GM12872 (cell line): Measurements from ENCODE around the gene DGUOK.

Experiments used
- TF ChIP-seq, protein P1 (sequence below): IDR thresholded peaks from 3 replicates; pipeline ENCODE4 v1.5.1; 2011; ENCODE audit warnings: low read depth, mild to moderate bottlenecking, low read length, moderate library complexity; ENCODE audit not compliant: insufficient read depth

The DGUOK gene

DNA sequence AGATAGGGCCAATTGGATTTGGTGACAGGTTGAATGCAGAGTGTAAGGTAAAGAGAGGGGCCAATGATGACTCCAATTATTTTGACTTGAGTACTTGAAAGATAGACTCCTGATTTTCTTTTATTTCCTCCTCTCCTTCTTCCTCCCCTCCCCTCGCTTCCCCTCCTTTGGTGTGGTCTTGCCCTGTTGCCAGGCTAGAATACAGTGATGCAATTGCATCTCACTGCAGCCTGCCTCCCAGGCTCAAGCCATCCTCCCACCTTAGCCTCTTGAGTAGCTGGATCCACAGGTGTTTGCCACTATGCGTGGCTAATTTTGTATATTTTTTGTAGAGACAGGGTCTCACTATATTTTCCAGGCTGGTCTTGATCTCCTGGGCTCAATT is 2.3 kb downstream of the DGUOK start:
- TF ChIP-seq, protein P1, sequence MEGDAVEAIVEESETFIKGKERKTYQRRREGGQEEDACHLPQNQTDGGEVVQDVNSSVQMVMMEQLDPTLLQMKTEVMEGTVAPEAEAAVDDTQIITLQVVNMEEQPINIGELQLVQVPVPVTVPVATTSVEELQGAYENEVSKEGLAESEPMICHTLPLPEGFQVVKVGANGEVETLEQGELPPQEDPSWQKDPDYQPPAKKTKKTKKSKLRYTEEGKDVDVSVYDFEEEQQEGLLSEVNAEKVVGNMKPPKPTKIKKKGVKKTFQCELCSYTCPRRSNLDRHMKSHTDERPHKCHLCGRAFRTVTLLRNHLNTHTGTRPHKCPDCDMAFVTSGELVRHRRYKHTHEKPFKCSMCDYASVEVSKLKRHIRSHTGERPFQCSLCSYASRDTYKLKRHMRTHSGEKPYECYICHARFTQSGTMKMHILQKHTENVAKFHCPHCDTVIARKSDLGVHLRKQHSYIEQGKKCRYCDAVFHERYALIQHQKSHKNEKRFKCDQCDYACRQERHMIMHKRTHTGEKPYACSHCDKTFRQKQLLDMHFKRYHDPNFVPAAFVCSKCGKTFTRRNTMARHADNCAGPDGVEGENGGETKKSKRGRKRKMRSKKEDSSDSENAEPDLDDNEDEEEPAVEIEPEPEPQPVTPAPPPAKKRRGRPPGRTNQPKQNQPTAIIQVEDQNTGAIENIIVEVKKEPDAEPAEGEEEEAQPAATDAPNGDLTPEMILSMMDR, result no peak

GRCh38 chr2:73930386-73930785 is 3.7 kb downstream of the DGUOK start:
- TF ChIP-seq, protein P1, result no peak

DNA sequence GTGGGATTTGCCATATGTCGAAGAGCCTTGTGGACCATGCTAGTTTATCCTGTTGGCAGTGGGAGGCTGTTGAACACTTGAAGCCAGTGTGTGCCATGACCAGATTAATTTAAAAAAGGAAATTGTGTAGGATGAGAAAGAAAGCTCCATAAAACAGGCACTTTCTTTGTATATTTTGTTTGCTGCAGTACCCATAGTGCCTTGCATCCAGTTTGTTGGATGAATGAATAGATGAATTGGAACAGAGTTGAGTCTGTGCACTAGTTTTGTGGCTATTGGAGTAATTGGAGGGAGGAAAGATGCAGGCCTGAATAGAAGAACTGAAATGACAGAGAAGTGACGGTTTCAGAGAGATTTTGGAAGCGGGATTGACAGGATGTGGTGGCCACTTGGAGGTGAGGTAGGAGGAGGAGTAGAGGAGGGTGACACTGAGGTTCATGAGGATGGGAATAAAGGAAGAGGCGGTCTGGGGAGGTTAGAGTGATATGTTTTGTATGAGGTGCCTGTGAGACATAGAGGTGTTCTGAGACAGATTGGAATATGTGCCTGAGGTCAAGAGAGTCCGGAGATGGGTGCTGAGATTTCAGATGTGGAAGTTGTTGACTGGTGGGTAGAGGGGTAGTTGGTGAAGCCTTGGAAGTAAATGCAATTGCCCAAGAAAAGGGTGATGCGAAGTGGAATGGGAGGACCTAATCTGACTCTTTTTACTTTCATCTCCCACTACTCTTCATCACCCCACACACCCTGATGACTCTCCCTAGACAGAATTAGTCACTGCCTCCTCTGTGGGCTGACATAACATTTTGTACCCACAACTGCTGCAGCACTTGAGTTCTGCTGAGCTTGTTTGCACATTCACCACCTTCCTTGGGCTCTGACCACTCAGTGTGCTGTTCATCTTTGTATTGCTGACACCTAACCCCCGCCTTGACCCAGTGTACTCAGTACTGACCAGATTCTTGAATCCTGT is 5.1 kb downstream of the DGUOK start:
- TF ChIP-seq, protein P1, result no peak

- TF ChIP-seq, protein P1, result no peak
Observed at GRCh38 chr2:73933194-73933593, 6.5 kb downstream of the DGUOK start.

DNA sequence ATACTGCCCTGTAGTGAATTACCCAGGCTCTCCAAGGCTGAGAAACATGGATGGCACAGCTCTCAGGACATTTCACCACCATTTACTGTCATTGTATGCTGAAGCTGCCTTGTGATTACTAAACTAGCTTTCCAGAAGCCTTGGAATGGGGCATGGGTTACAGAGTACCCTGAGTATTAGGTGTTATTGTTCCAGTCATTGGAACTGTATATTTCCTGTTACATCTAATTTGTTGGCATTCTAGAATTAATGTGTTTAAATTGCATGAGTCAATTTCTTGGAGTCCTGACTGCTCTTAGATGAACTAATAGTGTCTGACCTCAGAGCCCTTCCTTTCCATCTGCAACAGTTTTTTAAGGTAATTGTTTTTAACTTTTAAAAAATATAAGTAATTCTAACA is 9.0 kb downstream of the DGUOK start:
- TF ChIP-seq, protein P1, result no peak

DNA sequence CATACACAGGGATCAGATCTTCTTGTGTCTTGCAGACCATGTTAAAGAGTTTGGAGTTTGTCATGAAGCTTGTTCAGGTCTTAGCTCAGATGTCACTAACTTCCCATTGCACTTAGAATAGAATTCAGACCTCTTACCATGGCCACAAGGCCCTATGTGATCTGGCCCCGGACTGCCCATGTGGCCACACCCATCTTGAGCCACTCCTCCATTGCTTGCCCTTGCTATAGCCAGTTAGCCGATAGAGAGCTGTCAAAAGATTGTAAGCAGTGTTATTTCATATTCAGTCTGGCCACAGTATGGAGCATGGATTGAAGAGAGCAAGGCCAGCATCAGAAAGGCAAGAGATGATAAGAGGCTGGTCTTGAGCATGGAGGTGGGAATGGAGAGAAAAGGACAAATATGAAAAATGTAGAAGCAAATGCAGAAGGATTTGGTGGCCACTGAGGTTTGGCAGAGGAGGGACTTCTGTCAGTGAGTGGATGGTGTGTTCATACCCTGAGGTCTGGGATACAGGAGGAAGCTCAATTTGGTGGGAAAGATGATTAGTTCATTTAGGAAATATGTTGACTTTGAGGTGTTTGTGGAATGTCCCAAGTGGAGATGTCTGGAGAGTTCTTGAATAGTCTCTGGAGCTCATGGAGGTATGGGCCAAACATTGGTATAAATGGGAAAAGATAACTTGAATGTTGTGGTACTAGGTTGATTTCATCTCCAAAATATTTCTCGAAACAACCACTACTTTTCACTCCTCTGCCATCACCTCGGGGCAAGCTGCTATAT is 10.6 kb downstream of the DGUOK start:
- TF ChIP-seq, protein P1, result no peak

GRCh38 chr2:73937899-73938298 is 11.2 kb downstream of the DGUOK start:
- TF ChIP-seq, protein P1, result no peak
